Stomach (tissue), 9 donors: ENCODE results near the gene CCN2. TPM values are rescaled to one million over a fixed set of nuclear protein-coding genes. Genes with fewer than 3 reads are reported as not detected.
A peak's percentile ranks its signal among the peaks of the same experiment; 100 is the strongest.

Source experiments
- DNase-seq, 2 donors: peaks; one replicate each; pipeline versions ENCODE4 v3.0.0 to v3.0.0-alpha.2; 2013 to 2019
- H3K27ac ChIP-seq, 5 donors: fragments of 200-600 bp in 4 of 5; sonication (generic) in 4 of 5; one replicate each; pipeline ENCODE4 v1.5.1; 2013 to 2019; ENCODE audit warnings: mild to moderate bottlenecking in 1 of 5, moderate library complexity in 1 of 5
- H3K27me3 ChIP-seq, 3 donors: fragments of 200-600 bp; sonication (generic); one replicate each; pipeline ENCODE4 v1.5.1; 2017 to 2019; ENCODE audit warnings: mixed run types in 1 of 3
- H3K36me3 ChIP-seq, 4 donors: fragments of 200-600 bp; sonication (generic); 1 replicate in 3 of 4; 2 replicates in 1 of 4; pipeline ENCODE4 v1.5.1; 2016 to 2019
- H3K4me1 ChIP-seq, 4 donors: fragments of 200-600 bp; sonication (generic); one replicate each; pipeline ENCODE4 v1.5.1; 2016 to 2019
- H3K4me3 ChIP-seq, 4 donors: fragments of 200-600 bp; sonication (generic) in 3 of 4; one replicate each; pipeline ENCODE4 v1.5.1; 2016 to 2019; ENCODE audit warnings: mild to moderate bottlenecking in 1 of 4
- H3K9me3 ChIP-seq, 4 donors: fragments of 200-600 bp; sonication (generic); one replicate each; pipeline ENCODE4 v1.5.1; 2016 to 2019
- CTCF ChIP-seq, 7 experiments: fragments of 450-650 bp in 4 of 7; fragments of 200-600 bp in 3 of 7; sonication (generic) in 3 of 7; IDR thresholded peaks; one replicate each; pipeline ENCODE4 v1.5.1; 2016 to 2019; ENCODE audit warnings: antibody characterized with exemption in 7 of 7, control low read depth in 2 of 7, mild to moderate bottlenecking in 1 of 7
- EP300 ChIP-seq: sonication (generic); formaldehyde crosslinking; IDR thresholded peaks from one replicate; pipeline ENCODE4 v1.6.1; 2017; ENCODE audit warnings: antibody characterized with exemption
- POLR2A ChIP-seq, 4 donors: fragments of 450-650 bp; IDR thresholded peaks; one replicate each; pipeline ENCODE4 v1.6.1; 2016; ENCODE audit warnings: antibody characterized with exemption in 4 of 4, control low read depth in 2 of 4, mild to moderate bottlenecking in 1 of 4, moderate library complexity in 1 of 4
- POLR2AphosphoS5 ChIP-seq, 3 donors: sonication (generic); formaldehyde crosslinking; IDR thresholded peaks; one replicate each; pipeline ENCODE4 v1.6.1; 2016; ENCODE audit warnings: antibody characterized with exemption in 3 of 3
- WGBS, 5 donors: extraction: QIAGEN DNeasy Blood & Tissue Kit in 3 of 5; methylation state at CpG; one replicate each; pipeline versions ENCODE4 v1.1.5 to v1.1.7; 2013 to 2018; 5-methylcytosine and 5-hydroxymethylcytosine counted together
- intact Hi-C: fragments of 100-400 bp; cut with DNase I; formaldehyde crosslinking; loops from one replicate; pipeline ENCODE4 v1.15.1; 2023; ENCODE audit warnings: low total_unique reads
- polyA plus RNA-seq, 3 donors: library from polyadenylated mRNA; stranded (reverse); fragments of 200-250 nt; gene quantifications; one replicate each; pipeline ENCODE4 v1.2.3, GENCODE V29; 2013
- total RNA-seq, 5 donors: library from RNA; depleted of rRNA; stranded (reverse); fragments of >200 nt; gene quantifications; one replicate each; pipeline versions ENCODE4 v1.1.0 to v1.2.3, GENCODE V29; 2014 to 2016
- donor health status: healthy with polysubstance abuse.
- donor health status: Bipolar disorder and iron deficiency.
- donor health status: healthy.

The CCN2 gene
- total and polyA plus RNA-seq, 8 donors: 38.5 to 317 (median 89.3) TPM

- H3K36me3 ChIP-seq: no peaks in the 10 kb centered on the region
- H3K27ac ChIP-seq: peak overlapping the region in 1 of 5 donors; percentile 39
- no peak for TF ChIP-seq CTCF (IDR thresholded peaks at IDR 0.05)
- no peak for TF ChIP-seq POLR2A (IDR thresholded peaks at IDR 0.05)
- TF ChIP-seq EP300: no peak
- DNase-seq: no peak
- 55 to 80% (median 75%) methylated on average over 1 of the region's 1 CpG for WGBS, 5 donors
- H3K4me3 ChIP-seq: no peak overlapping the region
- H3K4me1 ChIP-seq: peaks cover 7 to 22% (median 16%) of the 10 kb centered on the region in 4 donors
- intact Hi-C loops: no loop called here
- H3K9me3 ChIP-seq: no peaks in the 10 kb centered on the region
- no peaks in the 10 kb centered on the region for H3K27me3 ChIP-seq
Measured at GRCh38 chr6:131980338-131980790, 29.2 kb upstream of the CCN2 start.

GRCh38 chr6:131979515-131980337, 28.6 kb upstream of the CCN2 start:
- no peaks in the 10 kb centered on the region for H3K27me3 ChIP-seq
- H3K36me3 ChIP-seq: no peaks in the 10 kb centered on the region
- DNase-seq: no peak
- no peaks in the 10 kb centered on the region for H3K9me3 ChIP-seq
- 74 to 86% (median 82%) methylated on average over 5 of the region's 5 CpGs for WGBS, 5 donors
- intact Hi-C loops: no loop called here
- no peak for TF ChIP-seq EP300
- TF ChIP-seq POLR2A (IDR thresholded peaks at IDR 0.05): no peak
- TF ChIP-seq POLR2AphosphoS5 (IDR thresholded peaks at IDR 0.05): no peak
- TF ChIP-seq CTCF (IDR thresholded peaks at IDR 0.05): no peak
- peaks cover 7 to 22% (median 16%) of the 10 kb centered on the region in 4 donors for H3K4me1 ChIP-seq
- H3K4me3 ChIP-seq: no peak overlapping the region
- no peak overlapping the region for H3K27ac ChIP-seq

- intact Hi-C loops: no loop called here
- Histone ChIP-seq H3K27ac (no peak overlapping the region), H3K4me1 (peaks cover 7 to 22% (median 16%) of the 10 kb centered on the region in 4 donors), H3K36me3 (no peaks in the 10 kb centered on the region), H3K4me3 (no peak overlapping the region), H3K27me3 (no peaks in the 10 kb centered on the region), H3K9me3 (no peaks in the 10 kb centered on the region)
- no peak for DNase-seq
- no peak for TF ChIP-seq CTCF (IDR thresholded peaks at IDR 0.05)
- no peak for TF ChIP-seq POLR2A (IDR thresholded peaks at IDR 0.05)
- TF ChIP-seq EP300: no peak
- no peak for TF ChIP-seq POLR2AphosphoS5 (IDR thresholded peaks at IDR 0.05)
- 55 to 67% (median 65%) methylated on average over 3 of the region's 3 CpGs for WGBS, 5 donors
Measured at GRCh38 chr6:131978522-131978921, 27.4 kb upstream of the CCN2 start.

GRCh38 chr6:131976545-131977061, 25.4 kb upstream of the CCN2 start:
- WGBS, 5 donors: 26 to 43% (median 39%) methylated on average over 6 of the region's 6 CpGs
- no peaks in the 10 kb centered on the region for H3K9me3 ChIP-seq
- intact Hi-C loops: no loop called here
- TF ChIP-seq CTCF (IDR thresholded peaks at IDR 0.05) (no peak), POLR2AphosphoS5 (IDR thresholded peaks at IDR 0.05) (no peak), POLR2A (IDR thresholded peaks at IDR 0.05) (no peak), EP300 (no peak)
- H3K4me1 ChIP-seq: peaks cover 7 to 22% (median 13%) of the 10 kb centered on the region in 4 donors
- no peaks in the 10 kb centered on the region for H3K36me3 ChIP-seq
- no peak overlapping the region for H3K27ac ChIP-seq
- DNase-seq: no peak
- H3K4me3 ChIP-seq: no peak overlapping the region
- no peaks in the 10 kb centered on the region for H3K27me3 ChIP-seq
